Suppressor macrophage (primary cell): Measurements from ENCODE around the gene EGFR.
"Not testable (repeated sequence)": the region's sequence is repeated elsewhere in the genome, so short reads cannot be mapped to it uniquely, and the experiment has no call there.

Experiments
- DNase-seq, 4 experiments: peaks; one replicate each; pipeline ENCODE4 v3.0.0-alpha.2; 2020 to 2022

The EGFR gene

DNA sequence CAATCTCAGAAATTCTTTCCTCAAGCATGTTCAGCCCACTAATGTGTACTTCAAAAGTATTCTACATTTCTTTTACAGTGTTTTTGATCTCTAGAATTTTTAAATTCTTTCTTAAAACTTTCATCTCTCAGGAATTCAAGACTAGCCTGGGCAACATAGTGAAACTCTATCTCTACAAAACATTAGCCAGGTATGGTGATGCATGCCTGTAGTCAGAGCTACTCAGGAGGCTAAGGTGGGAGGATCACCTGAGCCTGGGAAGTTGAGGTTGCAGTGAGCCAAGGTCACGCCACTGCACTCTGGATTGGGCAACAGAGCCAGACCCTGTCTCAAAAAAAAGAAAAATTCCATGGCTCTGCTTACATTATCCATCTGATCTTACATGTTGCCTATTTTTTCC is 5.0 kb upstream of the EGFR start:
- no peak for DNase-seq

DNA sequence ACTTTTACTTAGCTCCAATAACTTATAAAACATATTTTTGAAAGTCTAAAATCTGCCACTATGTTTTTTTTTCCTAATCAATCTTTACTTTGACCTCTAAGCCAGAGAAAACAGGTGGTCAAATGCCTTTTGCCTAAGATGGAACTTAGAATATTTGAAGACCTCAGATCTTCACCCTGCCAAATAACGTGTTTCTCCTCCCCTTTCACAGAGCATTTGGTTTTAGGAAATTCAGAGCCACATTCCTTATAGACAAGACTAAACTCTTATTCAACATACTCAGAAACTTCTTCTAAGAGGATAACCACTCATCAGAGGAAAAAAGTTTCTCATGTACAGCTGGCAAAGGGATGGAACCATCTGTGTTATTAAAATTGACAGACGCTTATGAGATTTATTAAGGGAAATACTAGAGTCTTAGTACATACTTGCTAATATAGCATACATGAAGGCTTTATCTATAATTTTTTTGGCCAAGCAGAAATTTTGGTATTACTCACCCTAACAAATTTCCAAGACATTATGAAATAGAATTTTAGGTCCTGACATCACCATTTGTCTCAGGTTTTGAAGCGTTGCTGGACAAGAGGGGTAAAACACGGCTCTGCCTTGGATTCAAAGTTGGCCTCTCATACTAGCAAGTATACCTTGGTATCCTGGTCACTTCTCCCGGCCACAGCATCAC is 2.6 kb upstream of the EGFR start:
- DNase-seq, result no peak

DNA sequence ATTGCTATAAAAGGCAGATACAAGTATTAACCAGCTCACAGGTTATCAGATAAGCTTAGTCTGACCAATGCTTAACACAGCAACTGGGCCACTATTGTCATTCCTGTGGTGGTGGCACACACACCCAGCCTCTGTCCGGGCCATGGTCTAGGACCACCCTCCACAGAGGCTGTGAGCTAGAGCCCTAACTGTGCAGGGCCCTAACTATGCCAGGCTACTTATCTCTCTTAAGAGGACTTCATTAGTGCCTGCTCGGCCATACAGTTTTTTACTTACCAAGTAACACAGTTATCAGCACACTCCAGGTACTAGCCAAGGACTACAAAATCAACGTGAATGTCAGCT is 2.1 kb upstream of the EGFR start:
- DNase-seq, result no peak

DNA sequence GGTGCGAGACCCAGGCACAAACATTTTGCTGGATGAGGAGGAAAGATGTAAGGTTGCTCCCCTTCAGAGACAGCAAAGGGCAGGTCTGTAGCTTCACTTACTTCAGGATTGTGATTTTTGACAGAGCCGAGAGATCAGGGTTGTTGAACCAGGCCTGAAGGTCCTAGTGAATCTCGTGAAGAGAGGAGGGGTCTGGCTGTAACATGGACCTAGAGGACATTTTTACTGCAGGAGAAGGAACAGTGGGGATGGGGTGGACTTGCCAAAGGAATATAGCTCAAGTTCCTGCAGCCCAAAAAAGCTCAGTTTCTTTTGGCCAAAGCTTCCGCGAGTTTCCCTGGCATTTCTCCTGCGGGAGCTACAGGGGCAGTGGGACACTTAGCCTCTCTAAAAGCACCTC is 976 bp upstream of the EGFR start:
- DNase-seq, result no peak

DNA sequence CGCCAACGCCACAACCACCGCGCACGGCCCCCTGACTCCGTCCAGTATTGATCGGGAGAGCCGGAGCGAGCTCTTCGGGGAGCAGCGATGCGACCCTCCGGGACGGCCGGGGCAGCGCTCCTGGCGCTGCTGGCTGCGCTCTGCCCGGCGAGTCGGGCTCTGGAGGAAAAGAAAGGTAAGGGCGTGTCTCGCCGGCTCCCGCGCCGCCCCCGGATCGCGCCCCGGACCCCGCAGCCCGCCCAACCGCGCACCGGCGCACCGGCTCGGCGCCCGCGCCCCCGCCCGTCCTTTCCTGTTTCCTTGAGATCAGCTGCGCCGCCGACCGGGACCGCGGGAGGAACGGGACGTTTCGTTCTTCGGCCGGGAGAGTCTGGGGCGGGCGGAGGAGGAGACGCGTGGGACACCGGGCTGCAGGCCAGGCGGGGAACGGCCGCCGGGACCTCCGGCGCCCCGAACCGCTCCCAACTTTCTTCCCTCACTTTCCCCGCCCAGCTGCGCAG is 424 bp downstream of the EGFR start:
- DNase-seq, result peak in 1 of 4 experiments; percentile 10

DNA sequence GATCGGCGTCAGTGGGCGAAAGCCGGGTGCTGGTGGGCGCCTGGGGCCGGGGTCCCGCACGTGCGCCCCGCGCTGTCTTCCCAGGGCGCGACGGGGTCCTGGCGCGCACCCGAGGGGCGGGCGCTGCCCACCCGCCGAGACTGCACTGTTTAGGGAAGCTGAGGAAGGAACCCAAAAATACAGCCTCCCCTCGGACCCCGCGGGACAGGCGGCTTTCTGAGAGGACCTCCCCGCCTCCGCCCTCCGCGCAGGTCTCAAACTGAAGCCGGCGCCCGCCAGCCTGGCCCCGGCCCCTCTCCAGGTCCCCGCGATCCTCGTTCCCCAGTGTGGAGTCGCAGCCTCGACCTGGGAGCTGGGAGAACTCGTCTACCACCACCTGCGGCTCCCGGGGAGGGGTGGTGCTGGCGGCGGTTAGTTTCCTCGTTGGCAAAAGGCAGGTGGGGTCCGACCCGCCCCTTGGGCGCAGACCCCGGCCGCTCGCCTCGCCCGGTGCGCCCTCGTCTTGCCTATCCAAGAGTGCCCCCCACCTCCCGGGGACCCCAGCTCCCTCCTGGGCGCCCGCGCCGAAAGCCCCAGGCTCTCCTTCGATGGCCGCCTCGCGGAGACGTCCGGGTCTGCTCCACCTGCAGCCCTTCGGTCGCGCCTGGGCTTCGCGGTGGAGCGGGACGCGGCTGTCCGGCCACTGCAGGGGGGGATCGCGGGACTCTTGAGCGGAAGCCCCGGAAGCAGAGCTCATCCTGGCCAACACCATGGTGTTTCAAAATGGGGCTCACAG is 1.1 kb downstream of the EGFR start:
- no peak for DNase-seq

DNA sequence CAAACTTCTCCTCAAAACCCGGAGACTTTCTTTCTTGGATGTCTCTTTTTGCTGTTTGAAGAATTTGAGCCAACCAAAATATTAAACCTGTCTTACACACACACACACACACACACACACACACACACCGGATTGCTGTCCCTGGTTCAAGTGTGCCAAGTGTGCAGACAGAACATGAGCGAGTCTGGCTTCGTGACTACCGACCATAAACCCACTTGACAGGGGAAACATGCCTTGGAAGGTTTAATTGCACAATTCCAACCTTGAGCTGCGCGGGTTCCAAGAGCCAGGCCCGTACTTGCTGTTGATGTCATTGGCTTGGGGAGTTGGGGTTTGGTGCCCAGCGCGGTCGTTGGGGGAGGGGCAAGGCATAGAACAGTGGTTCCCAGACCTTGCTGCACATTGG is 1.7 kb downstream of the EGFR start:
- no peak for DNase-seq

DNA sequence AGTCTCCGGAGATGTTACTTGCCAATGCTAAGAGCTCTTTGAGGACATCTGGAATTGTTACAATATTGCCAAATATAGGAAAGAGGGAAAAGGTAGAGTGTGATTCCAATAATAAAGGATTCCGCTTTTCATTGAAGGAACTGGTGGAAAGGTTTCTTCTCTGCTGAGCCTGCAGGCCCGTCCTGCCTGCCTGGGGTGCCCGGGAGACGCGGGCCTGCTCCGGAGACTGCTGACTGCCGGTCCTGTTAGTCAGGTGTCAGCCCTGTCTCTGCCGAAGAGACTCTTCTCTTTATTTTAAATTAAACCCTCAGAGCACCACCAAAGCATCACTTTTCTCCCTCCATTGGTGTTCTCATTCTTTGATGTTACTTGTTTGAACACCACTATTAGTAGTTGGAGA is 2.2 kb downstream of the EGFR start:
- DNase-seq, result no peak

DNA sequence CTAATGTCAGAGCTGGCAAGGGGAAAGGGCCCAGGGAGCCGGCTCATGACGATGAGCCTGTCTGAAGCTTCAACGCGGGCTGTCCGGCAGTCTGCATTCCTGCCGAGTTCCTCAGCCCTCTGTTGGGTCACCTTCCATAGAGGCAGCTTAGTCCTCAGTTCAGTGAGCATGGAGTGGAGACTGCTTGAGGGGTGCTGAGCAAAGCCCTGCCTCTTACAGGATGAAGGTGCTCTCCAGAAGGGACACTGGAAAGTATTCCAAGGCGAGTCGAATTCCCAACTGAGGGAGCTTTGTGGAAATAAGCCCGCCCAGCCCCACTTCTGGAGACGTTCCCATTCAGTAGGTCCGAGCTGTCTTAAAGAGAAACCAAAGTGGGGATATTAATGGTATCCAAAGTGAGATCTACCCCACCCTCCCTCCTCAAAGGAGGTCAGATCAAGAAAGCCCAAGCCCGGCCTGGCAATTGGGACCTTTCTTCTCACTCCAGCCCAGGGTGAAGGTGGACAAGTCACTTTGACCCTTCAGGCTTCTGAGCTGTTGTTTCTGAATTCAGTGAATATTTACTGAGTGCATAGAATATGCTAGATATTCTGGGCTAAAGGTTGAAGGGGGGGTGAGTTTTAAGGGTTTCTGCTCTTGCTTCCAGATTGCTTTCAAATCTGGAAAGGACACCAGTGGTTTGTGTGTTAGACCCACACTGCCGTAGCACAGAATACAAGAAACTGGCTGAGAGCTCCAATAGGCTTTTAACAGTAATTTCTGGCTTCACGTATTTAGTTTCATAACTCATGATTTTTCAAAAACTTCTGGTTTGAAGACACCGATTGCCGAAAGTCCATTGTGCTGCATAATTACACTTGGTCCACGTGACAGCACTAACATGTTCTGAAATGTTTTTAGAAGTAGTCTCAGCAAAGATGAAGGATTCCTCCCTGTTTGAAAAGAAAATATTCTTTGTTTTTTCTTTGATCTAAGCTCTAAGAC is 3.5 kb downstream of the EGFR start:
- DNase-seq, result no peak

DNA sequence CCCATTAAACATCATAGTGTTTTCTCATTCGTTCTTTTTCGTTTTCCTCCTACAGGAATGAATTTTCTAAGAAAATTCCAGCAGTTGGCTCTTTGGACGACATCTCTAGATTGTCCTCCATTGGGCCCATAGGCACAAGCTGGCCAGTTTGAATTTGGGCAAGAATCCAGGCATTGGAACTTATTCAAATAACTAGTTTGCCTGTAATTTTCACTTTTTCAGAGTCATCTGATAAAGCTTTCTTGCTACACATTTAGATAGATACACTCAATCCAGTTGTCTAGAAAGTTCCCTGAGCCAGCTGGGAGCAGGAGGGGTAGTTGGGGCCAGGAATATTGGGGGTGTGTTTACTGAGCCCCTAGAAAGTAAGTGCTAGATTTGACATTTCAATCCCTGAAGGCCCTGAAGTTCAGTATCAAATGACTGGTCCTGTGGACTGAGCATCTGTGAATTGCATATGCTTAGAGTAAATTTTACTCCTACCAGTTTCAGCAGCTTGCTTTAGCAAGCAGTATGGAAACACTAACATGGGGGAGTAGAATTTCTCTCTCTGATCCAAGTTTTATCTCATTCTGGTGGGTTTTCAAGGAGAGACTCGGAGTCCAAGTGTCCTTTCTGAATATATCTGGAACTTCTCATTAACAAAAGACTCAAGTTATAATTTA is 5.2 kb downstream of the EGFR start:
- DNase-seq, result no peak

DNA sequence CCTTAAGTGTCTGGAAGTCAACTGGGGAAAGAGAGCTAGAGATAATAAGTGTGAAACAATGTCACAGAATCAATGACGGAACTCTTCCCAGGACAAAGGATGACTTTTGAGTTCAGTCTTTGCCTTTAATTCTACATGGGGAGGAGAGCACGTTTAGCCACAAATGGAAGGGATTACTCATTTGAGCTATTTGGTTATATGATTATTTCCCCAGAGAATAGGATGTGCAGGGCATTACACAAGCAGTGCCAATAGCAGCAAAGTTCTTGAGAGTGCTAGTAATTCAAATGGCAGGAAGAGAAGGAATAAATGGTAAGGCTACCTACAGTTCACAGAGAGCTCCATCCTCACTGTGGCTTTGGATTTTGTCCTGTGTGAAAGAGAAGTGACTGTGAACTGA is 6.0 kb downstream of the EGFR start:
- DNase-seq, result no peak

DNA sequence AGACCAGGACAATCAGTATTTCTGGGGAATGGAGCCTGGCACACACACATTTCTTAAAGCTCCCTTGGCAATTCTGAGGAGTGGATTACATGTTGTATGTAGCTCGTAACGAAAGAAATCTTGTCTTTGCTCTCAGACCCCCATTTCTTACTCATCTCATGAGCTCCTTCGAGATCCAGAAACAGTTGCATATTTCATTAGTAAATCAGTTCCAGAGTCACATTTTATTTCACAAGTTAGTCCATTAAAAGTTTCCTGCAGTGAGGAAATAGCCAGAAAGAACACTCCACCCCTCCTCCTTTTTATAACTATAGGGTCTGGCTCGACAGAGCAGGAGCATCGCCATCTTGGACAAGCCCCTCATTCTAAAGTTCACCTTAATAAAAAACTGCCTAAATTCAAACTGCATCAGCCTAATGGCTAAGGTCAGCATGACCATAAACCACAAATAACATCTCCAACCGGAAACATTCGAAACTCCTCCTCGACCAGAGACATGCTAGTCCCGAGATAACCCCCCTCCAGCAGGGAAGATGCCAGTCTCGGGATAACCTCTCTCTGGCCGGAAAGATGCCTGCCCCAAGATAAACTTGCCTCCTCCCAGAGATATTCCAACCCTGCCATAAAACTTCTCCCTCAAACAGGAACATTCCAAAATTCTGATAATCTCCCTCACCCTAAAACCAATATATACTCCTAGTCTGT is 7.4 kb downstream of the EGFR start:
- DNase-seq, result no peak

DNA sequence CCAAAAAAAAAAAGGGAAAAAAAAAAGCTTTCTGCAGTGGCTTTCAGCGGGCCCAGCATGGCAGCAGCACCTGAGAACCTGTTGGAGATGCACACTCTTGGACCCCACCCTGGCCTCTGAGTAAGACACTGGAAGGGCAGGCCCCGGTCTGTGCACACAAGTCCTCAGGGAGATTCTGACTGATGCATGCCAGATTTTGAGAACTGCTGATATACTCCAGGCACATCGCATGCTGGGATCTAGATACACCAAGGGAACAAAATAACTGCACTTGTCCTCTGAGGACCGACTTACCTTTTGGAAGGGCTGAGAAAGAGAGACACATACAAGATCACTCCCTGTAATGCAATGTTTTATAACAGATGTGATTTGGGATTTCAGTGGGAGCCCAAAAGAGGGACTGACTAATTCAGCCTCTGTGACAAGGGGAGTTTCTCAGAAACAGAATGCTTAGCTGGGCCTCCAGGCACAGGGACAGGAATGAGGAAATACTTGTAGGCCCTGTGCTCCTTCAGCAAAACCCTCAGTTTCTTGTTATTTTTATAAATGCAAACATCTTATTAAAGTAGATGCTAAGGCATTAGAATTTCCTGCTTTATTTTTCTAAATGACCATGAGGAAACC is 8.2 kb downstream of the EGFR start:
- DNase-seq, result no peak

DNA sequence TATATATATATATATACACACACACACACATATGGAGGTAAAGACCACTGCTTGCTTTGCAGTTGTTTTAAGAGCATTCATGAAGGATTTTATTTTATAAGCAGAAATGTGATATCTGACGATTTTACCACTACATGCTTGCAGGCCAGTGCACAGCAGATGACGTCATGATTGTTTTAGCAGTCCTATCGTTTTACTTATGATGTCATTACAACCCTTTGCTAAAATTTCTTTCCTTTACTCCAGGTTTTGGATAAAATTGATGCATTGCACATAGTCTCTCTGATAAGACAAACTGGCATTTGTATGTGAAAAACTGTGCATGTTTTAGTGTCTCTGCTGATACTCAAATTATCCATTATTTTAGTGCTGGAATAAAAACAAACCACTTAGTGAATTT is 9.2 kb downstream of the EGFR start:
- DNase-seq, result no peak

DNA sequence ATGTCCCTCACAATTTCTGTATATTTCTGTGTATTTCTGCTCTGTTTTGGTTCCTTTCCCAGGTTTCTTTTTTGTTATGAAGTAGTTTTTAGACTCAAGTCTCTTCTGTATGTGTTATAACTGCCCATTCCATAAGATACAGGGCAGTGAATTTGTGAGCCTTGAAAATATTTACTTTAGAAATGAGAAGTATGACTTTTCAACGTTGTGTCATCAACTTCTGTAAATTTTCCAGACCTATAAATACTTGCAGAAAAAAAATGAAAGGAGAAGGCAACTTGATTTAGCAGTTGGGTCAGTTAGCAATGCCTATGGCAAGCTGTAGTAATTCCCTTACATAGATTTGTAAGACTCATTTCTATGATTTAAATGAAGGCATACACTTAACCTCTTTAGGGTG is 11.5 kb downstream of the EGFR start:
- DNase-seq, result no peak

DNA sequence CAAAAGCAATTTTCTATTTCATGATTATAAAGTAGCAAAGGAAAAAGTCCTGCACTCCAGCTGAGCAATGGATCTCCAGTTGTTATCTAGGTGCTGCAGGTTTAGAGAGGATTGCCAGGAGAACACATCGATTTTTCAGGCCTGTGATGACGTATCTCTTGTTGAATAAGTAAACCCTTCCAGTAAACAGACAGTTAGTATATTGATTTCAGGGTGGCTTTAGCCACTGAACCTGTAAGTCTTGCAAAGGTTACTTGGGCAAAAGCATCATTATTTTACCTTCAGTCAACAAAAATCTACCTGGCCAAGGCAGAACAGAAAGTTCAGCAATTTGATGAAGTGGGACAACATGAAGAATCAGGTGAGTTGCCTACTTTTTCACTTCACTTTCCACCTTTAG is 12.3 kb downstream of the EGFR start:
- no peak for DNase-seq

DNA sequence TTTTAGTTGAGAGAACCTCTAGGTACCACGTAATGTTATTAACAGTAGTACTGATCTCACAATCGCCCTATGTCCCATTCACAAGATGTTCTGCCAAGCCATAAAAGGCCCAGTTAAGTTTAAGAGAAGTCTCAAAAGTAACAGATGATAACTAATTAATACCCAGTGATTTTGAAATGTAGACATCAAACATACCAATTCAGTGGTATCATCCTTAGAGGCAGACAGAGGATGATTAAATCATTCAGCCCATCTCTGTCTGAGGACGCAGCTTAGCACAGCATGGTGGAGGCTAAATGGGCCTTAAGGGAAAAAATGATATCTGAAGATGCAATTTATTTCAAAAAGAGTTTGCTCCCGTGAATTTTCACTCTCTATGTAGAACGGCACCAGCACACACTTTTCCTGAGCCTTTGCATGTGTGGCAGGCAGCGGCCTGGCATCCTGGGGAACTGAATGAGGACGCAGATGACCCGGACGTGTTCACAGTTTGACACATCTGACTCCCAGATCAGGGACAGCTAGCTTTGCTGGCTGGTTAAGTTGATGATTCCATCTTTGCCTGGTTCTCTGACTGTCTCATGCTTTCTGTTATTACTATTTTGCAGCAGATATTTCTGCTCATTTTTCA is 13.4 kb downstream of the EGFR start:
- no peak for DNase-seq

DNA sequence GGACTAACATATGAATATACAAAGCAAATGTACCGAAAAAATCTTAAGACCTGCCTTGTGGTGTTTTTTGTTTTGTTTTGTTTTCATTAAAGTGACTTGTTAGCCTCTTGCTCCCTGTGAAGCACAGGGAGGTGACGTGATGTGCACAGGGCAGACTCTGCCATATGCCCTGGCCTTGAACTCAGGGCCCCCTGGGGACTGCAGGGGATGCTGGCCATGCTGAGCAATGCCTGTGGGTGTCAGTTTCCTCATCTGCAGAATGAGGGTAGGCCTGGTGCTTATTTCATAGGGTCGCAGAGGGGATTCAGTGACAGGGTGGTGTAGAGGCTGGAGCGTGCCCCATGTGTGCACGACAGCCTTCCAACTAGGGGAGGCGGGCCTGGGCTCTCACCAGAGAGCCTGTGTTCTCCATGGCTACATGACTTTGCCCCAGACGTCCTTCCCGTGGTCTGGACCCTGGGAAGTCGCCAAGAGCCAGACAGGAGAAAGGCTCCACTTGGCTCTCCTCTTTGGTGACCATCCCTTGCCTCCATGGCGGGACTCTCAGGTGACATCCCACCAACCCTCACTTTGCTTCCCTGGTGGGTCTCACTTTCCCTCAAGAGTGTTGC is 14.5 kb downstream of the EGFR start:
- no peak for DNase-seq

DNA sequence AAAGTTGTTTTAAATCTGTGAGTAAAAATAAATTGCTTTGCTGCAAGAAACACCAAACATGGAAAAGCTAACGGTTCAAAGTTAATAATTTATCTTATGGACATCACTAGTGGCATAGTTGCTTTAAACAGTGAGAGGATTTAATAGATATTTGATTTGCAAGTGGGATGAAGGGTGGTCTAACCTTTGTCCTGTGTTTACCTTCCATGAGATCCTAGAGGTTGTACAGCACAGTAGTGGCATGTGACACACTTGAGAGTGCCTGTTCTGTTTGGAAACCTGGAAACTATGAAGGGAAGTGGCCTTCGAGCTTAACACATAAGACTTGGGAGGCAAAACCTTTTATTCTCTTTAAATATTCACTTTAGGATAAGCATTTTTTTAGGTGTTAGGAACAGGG is 16.0 kb downstream of the EGFR start:
- DNase-seq, result no peak

DNA sequence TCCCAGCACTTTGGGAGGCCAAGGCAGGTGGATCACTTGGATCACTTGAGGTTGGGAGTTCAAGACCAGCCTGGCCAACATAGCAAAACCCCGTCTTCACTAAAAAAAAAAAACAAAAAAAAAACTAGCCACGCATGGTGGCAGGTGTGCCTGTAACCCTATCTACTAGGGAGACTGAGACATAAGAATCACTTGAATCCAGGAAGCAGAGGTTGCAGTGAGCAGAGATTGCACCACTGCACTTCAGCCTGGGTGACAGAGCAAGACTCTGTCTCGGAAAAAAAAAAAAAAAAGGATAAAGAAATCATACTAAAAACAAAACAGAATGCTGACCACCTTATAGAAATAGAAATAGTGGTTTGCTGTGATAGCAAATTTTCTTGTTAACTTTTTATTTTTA is 16.6 kb downstream of the EGFR start:
- not testable (repeated sequence) for DNase-seq
